Activated T-cell treated with anti-CD3 and anti-CD28 coated beads, Interleukin-2, amount 50 U/mL, for 4 hours (primary cell): ENCODE measurements around the gene ST6GALNAC3. TPM values are rescaled to one million over a fixed set of nuclear protein-coding genes. Genes with fewer than 3 reads are reported as not detected.
A peak's percentile ranks its signal among the peaks of the same experiment; 100 is the strongest.
"Not testable (repeated sequence)": the region's sequence is repeated elsewhere in the genome, so short reads cannot be mapped to it uniquely, and the experiment has no call there.

Experiments used
- ATAC-seq, 2 donors: fragments of 200-7000 bp; cut with Tn5 transposase; one replicate each; pipeline ENCODE4 v1.10.0; 2021
- DNase-seq: peaks from one replicate; pipeline ENCODE4 v3.0.0-alpha.2; 2020
- H3K27me3 Mint-ChIP-seq: one replicate; pipeline ENCODE4 v1.8.0; 2021; ENCODE audit warnings: low read depth, mixed read lengths
- H3K36me3 Mint-ChIP-seq: one replicate; pipeline ENCODE4 v1.8.0; 2022; ENCODE audit warnings: mixed read lengths; ENCODE audit not compliant: insufficient read depth
- H3K4me1 Mint-ChIP-seq: one replicate; pipeline ENCODE4 v1.8.0; 2021; ENCODE audit warnings: low read depth, mixed read lengths
- H3K4me3 Mint-ChIP-seq: one replicate; pipeline ENCODE4 v1.8.0; 2021; ENCODE audit warnings: mild to moderate bottlenecking, moderate library complexity, mixed read lengths
- H3K9me3 Mint-ChIP-seq: one replicate; pipeline ENCODE4 v1.8.0; 2021; ENCODE audit warnings: mixed read lengths
- total RNA-seq, 3 donors: library from RNA; stranded (reverse); gene quantifications; one replicate each; pipeline ENCODE4 v1.2.1, GENCODE V29; 2021

ST6GALNAC3 gene
- total RNA-seq, result under 1 TPM; 0.24 to 0.73 (median 0.53) TPM

DNA sequence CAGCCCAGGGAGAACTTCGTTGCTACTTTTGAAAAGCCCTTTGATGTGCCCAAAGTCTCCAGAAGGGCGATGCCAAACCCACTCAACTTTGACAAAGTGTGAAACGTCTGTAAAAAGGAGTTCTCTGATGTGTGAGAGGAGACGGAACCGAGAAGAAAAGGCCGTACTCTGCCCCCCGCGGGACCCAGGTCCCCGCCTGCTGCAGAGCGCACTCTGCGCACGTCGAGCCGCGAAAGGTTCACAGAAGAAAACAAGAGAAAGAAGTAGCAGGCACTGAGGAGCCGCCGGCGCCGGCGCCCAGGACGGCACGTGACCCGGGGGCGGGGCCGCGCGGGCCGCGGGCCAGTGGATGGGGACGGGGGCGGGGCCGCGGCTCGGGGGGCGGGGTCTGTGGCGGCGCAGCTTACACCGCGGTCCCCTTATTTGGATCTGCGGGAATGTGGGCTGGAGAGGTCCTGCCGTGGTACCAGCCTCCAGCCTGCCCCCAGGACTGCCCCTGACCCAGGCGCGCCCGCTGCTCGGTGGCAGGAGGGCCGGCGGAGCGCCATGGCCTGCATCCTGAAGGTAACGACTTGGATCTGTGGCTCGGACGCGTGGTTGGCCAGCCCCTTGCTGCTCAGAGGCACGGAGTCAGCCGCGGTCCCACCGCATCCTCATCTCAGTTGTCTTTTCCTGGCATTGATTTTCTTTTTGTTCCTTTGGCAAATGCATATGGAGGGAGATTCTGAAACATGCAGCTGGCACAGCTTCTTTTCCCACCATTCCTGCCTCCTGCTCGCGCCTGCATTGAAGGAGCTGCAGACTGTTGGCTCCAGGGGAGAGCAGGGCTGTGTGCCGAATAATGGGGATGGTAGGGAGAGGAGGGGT, at the start of gene ST6GALNAC3:
TSS of gene ST6GALNAC3 (plus strand) at position 426 of the 867 bp plus-strand sequence.
- DNase-seq (peak; percentile 70), ATAC-seq (peak; percentile 96 to 97)
- Mint-ChIP-seq H3K4me1 (peaks cover 21% of the 10 kb centered on the region), H3K36me3 (no peaks in the 10 kb centered on the region), H3K27me3 (peaks cover 6% of the 10 kb centered on the region), H3K4me3 (peak within 1 kb of the TSS; percentile 85), H3K9me3 (no peaks in the 10 kb centered on the region)

DNA sequence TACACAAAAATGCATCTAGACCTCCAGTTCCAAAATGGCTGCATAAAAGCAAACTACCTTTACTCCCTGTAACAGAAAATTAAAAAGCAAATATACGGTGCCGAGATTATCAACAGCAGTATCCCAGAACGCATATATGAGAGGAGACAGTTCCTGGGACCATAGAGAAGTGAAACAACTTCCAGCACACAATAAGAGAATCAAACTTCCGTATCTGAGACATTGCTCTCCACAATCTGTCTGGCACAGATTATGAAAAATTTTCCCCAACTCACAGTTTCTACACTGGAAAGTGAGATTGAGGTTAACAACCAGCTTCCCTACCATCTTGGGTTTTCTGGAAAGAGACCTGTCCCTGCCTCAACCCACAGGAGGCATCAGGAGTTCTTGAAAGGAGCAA, 47.2 kb upstream of the ST6GALNAC3 start:
- DNase-seq (no peak), ATAC-seq (no peak)
- H3K9me3 Mint-ChIP-seq, result no peaks in the 10 kb centered on the region
- no peaks in the 10 kb centered on the region for H3K27me3 Mint-ChIP-seq
- H3K4me3 Mint-ChIP-seq, result no peak overlapping the region
- no peaks in the 10 kb centered on the region for H3K36me3 Mint-ChIP-seq
- H3K4me1 Mint-ChIP-seq, result no peaks in the 10 kb centered on the region

DNA sequence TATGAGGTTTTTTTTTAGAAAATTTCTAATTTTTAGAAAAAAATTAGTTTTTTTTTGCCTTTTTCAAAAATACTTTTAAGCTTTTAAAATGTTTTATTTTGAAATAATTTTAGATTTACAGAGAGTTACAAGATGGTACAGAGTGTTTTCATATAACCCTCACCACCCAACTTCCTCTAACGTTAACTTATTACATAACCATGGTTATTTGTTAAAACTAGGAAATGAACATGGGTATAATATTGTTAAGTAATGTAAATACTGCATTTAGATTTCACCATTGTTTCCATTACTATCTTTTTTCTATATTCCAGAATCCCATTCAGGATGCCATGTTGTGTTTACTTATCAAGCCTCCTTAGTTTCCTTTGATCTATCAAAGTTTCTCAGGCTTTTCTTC, 45.2 kb upstream of the ST6GALNAC3 start:
- ATAC-seq (no peak), DNase-seq (no peak)
- Mint-ChIP-seq H3K27me3 (no peaks in the 10 kb centered on the region), H3K4me3 (no peak overlapping the region), H3K4me1 (no peaks in the 10 kb centered on the region), H3K9me3 (no peaks in the 10 kb centered on the region), H3K36me3 (no peaks in the 10 kb centered on the region)

DNA sequence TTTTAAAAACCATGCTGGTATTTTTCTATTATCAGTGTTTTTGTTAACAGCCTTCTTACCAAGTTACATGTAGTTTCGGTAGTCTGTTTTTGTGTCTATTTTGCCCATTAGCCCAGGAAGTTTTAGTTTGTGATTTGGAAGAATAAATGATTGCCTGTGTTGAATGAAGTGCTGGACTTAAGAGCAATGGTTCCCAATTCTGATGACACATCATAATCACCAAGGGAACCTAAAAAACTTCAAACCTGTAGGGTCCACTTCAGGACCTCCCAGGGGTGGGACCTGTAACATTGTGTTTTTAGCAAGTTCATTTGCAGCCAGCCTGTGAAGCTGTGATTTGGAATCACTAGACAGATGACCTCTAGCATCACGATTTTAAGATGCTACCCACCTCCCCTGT, 43.0 kb upstream of the ST6GALNAC3 start:
- H3K27me3 Mint-ChIP-seq, result peaks cover 2% of the 10 kb centered on the region
- ATAC-seq (no peak), DNase-seq (no peak)
- no peaks in the 10 kb centered on the region for H3K9me3 Mint-ChIP-seq
- H3K4me1 Mint-ChIP-seq, result no peaks in the 10 kb centered on the region
- H3K4me3 Mint-ChIP-seq, result no peak overlapping the region
- H3K36me3 Mint-ChIP-seq, result no peaks in the 10 kb centered on the region

DNA sequence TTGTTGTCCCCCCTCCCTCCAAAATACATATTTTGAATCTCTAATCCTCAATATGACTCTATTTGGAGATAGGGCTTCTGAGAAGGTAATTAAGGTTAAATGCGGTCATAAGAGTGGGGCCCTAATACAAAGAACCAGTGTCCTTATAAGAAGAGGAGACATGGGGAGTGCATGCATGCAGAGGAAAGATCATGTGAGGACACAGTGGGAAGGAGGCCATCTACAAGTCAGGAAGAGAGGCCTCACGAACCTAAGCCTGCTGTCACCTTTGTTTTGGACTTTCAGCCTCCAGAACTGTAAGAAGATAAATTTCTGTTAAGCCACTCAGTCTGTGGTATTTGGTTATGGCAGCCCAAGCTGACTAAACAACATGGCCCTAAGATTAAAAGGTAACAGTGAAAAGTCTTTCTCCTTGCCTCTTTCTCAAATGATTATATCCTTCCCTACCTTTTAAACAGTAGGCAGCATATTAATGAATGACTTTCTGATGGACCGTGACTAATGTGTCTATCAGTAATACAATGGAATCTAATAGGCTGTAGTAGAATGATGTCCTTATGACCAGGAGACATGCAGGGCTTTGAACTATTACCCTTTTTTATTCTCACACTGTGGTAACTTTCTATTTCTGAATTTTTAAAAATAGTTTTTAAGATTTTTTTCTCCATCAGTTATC, 40.6 kb upstream of the ST6GALNAC3 start:
- Mint-ChIP-seq H3K27me3 (peaks cover 4% of the 10 kb centered on the region), H3K4me3 (no peak overlapping the region), H3K4me1 (no peaks in the 10 kb centered on the region), H3K9me3 (no peaks in the 10 kb centered on the region), H3K36me3 (no peaks in the 10 kb centered on the region)
- DNase-seq (no peak), ATAC-seq (no peak)

DNA sequence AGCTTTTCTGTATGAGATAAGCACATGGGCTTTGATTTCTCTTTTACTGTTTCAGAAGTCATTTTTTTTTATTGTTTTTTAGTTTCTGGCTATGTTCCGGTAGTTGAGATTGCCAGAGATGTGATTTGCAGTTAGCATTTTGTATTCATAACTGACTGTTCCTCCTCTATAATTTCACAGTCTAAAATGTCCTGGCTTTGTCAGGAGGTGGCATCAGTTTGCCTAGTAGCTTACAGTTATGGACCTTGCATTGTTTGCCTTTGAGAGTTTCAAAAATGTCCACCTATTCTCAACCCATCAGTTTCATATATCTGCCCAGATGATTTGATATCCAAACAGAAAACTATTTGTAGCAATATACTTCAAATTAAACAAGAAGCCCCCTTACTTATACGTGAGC, 39.5 kb upstream of the ST6GALNAC3 start:
- Mint-ChIP-seq H3K9me3 (no peaks in the 10 kb centered on the region), H3K4me1 (no peaks in the 10 kb centered on the region), H3K27me3 (peaks cover 4% of the 10 kb centered on the region), H3K36me3 (no peaks in the 10 kb centered on the region), H3K4me3 (no peak overlapping the region)
- ATAC-seq, result no peak
- no peak for DNase-seq

- DNase-seq, result no peak
- no peak for ATAC-seq
- Mint-ChIP-seq H3K36me3 (no peaks in the 10 kb centered on the region), H3K4me3 (no peak overlapping the region), H3K27me3 (peaks cover 9% of the 10 kb centered on the region), H3K4me1 (no peaks in the 10 kb centered on the region), H3K9me3 (no peaks in the 10 kb centered on the region)
Observed at GRCh38 chr1:76037324-76037723, 37.2 kb upstream of the ST6GALNAC3 start.

GRCh38 chr1:76038287-76039004, 36.1 kb upstream of the ST6GALNAC3 start:
- no peaks in the 10 kb centered on the region for H3K36me3 Mint-ChIP-seq

GRCh38 chr1:76046149-76046548, 28.4 kb upstream of the ST6GALNAC3 start:
- H3K9me3 Mint-ChIP-seq, result no peaks in the 10 kb centered on the region
- H3K27me3 Mint-ChIP-seq, result peaks cover 3% of the 10 kb centered on the region
- DNase-seq (no peak), ATAC-seq (no peak)
- no peak overlapping the region for H3K4me3 Mint-ChIP-seq
- H3K4me1 Mint-ChIP-seq, result no peaks in the 10 kb centered on the region
- H3K36me3 Mint-ChIP-seq, result no peaks in the 10 kb centered on the region

More at GRCh38 chr1:76038287-76039004, 36.1 kb upstream of the ST6GALNAC3 start:
- Mint-ChIP-seq H3K27me3 (peaks cover 9% of the 10 kb centered on the region), H3K9me3 (no peaks in the 10 kb centered on the region), H3K4me3 (no peak overlapping the region), H3K4me1 (no peaks in the 10 kb centered on the region)
- ATAC-seq, result no peak
- DNase-seq, result no peak

DNA sequence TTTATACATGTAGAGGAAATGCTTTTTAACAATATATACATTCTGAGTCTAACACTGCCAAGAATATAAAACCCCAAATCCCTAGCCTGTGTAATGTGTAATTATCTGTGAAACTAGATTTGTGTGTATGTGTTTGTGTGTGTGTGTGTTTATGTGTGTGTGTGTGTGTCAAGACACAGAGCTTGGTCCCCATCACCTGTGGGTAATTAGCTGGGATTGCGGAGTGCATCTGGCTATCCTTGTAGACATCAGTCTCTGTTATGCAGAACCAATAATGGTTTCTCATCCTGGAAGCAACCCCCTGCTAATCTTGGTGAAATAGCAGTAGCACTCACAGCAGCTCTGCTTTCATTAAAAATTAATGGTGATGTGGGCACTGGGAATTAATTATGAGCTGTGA, 26.3 kb upstream of the ST6GALNAC3 start:
- no peaks in the 10 kb centered on the region for H3K4me1 Mint-ChIP-seq
- ATAC-seq, result no peak
- H3K4me3 Mint-ChIP-seq, result no peak overlapping the region
- H3K36me3 Mint-ChIP-seq, result no peaks in the 10 kb centered on the region
- no peak for DNase-seq
- no peaks in the 10 kb centered on the region for H3K9me3 Mint-ChIP-seq
- no peaks in the 10 kb centered on the region for H3K27me3 Mint-ChIP-seq

- DNase-seq (no peak), ATAC-seq (no peak)
- Mint-ChIP-seq H3K9me3 (no peaks in the 10 kb centered on the region), H3K36me3 (no peaks in the 10 kb centered on the region), H3K4me3 (no peak overlapping the region), H3K27me3 (no peaks in the 10 kb centered on the region), H3K4me1 (no peaks in the 10 kb centered on the region)
Observed at GRCh38 chr1:76048926-76049325, 25.6 kb upstream of the ST6GALNAC3 start.

GRCh38 chr1:76049498-76049897, 25.0 kb upstream of the ST6GALNAC3 start:
- ATAC-seq, result no peak
- H3K36me3 Mint-ChIP-seq, result no peaks in the 10 kb centered on the region
- no peaks in the 10 kb centered on the region for H3K4me1 Mint-ChIP-seq
- DNase-seq, result no peak
- no peaks in the 10 kb centered on the region for H3K27me3 Mint-ChIP-seq
- no peaks in the 10 kb centered on the region for H3K9me3 Mint-ChIP-seq
- no peak overlapping the region for H3K4me3 Mint-ChIP-seq

- not testable (repeated sequence) for H3K27me3 Mint-ChIP-seq, H3K4me3 Mint-ChIP-seq, ATAC-seq, H3K4me1 Mint-ChIP-seq, H3K9me3 Mint-ChIP-seq, H3K36me3 Mint-ChIP-seq, DNase-seq
Observed at GRCh38 chr1:76050073-76050472, 24.5 kb upstream of the ST6GALNAC3 start.

- DNase-seq, result no peak
- no peak for ATAC-seq
- H3K4me3 Mint-ChIP-seq, result no peak overlapping the region
- no peaks in the 10 kb centered on the region for H3K9me3 Mint-ChIP-seq
- peaks cover 4% of the 10 kb centered on the region for H3K27me3 Mint-ChIP-seq
- no peaks in the 10 kb centered on the region for H3K4me1 Mint-ChIP-seq
- H3K36me3 Mint-ChIP-seq, result no peaks in the 10 kb centered on the region
Observed at GRCh38 chr1:76053021-76053420, 21.5 kb upstream of the ST6GALNAC3 start.
